Measurements from ENCODE around the gene RWDD2A. TPM values are rescaled to one million over a fixed set of nuclear protein-coding genes. Genes with fewer than 3 reads are reported as not detected.

Gene RWDD2A
- total RNA-seq, 2 experiments from 2014 or later = 2.2 to 5.3 TPM

GRCh38 chr6:83160167-83160566 is 33.0 kb upstream of the RWDD2A start:
- H3K36me3 ChIP-seq (ENCODE audit: insufficient read depth, low read length) = peaks cover 71% of the 10 kb centered on the region

DNA sequence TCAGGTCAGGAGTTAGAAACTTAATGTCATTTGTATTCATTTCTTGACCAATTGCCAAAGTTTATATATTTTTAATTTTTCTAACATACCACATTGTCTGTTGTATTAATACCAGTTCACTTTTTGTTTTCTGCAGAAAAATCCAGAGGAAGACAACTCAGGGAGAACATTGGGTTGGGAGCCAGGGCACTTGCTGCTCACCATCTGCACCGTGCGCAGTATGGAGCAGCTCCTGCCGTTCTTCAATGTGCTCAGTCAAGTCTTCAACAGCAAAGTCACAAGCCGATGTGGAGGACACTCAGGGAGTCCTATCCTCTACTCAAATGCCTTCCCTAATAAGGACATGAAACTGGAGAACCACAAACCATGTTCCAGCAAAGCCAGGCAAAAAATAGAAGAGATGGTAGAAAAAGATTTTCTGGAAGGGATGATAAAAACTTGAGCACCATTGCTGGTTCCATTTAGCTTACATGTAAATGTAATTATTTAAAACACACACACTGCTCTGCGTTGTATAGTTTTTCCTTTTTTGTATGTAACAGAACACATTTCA is 25.4 kb upstream of the RWDD2A start:
- no TSS peak for BruUV-seq (replicated peaks)
- no peak overlapping the region for H3K4me2 ChIP-seq (ENCODE audit: low read length)
- DNase-seq (ENCODE audit: low spot score) = no peak
- no peak overlapping the region for H2AFZ ChIP-seq (ENCODE audit: low read length)
- no peak overlapping the region for H3K4me3 ChIP-seq (ENCODE audit: low read depth, low read length, poor library complexity, severe bottlenecking)
- ChIA-PET CTCF (ENCODE audit: unreplicated experiment) (no interaction called here), POLR2A (interaction anchor here (0.6 kb wide), 1 partner anchor 57 kb away, joined by 3 read pairs; no protein-coding TSS in a partner anchor)
- TF ChIP-seq EZH2phosphoT487 (IDR thresholded peaks at IDR 0.05; ENCODE audit: borderline replicate concordance, low read depth, low read length) (no peak), CTCF (conservative IDR thresholded peaks at IDR 0.05; ENCODE audit: low read length) (no peak)
- H3K4me1 ChIP-seq (ENCODE audit: insufficient read depth, low read length, poor library complexity, severe bottlenecking) = no peaks in the 10 kb centered on the region
- intact Hi-C loops (cut with micrococcal nuclease; ENCODE audit: unreplicated experiment) = no loop called here
- no peaks in the 10 kb centered on the region for H4K20me1 ChIP-seq (ENCODE audit: insufficient read depth, low read length)
- no peaks in the 10 kb centered on the region for H3K9me3 ChIP-seq (ENCODE audit: low read length)
- no peak overlapping the region for H3K27ac ChIP-seq (ENCODE audit: low read depth, low read length, poor library complexity, severe bottlenecking)
- H3K36me3 ChIP-seq (ENCODE audit: insufficient read depth, low read length) = peaks cover 98% of the 10 kb centered on the region
- H3K9me2 ChIP-seq (ENCODE audit: insufficient read depth, low read length) = no peaks in the 10 kb centered on the region
- no peaks in the 10 kb centered on the region for H3K79me2 ChIP-seq (ENCODE audit: insufficient read depth, low read depth, low read length)

More at GRCh38 chr6:83160167-83160566, 33.0 kb upstream of the RWDD2A start:
- Histone ChIP-seq H2AFZ (ENCODE audit: low read length) (no peak overlapping the region), H3K4me2 (ENCODE audit: low read length) (no peak overlapping the region), H3K79me2 (ENCODE audit: insufficient read depth, low read depth, low read length) (no peaks in the 10 kb centered on the region), H4K20me1 (ENCODE audit: insufficient read depth, low read length) (no peaks in the 10 kb centered on the region), H3K4me3 (ENCODE audit: low read depth, low read length, poor library complexity, severe bottlenecking) (no peak overlapping the region), H3K9me3 (ENCODE audit: low read length) (no peaks in the 10 kb centered on the region), H3K27ac (ENCODE audit: low read depth, low read length, poor library complexity, severe bottlenecking) (no peak overlapping the region), H3K4me1 (ENCODE audit: insufficient read depth, low read length, poor library complexity, severe bottlenecking) (no peaks in the 10 kb centered on the region), H3K9me2 (ENCODE audit: insufficient read depth, low read length) (no peaks in the 10 kb centered on the region)
- POLR2A ChIA-PET = interaction anchor here (0.8 to 0.9 kb wide), 4 partner anchors 13 to 29 kb away, joined by 3 to 4 read pairs (median 3); no protein-coding TSS in a partner anchor
- TF ChIP-seq EZH2phosphoT487 (IDR thresholded peaks at IDR 0.05; ENCODE audit: borderline replicate concordance, low read depth, low read length) = no peak
- TF ChIP-seq CTCF (conservative IDR thresholded peaks at IDR 0.05; ENCODE audit: low read length) = no peak
- CTCF ChIA-PET (ENCODE audit: unreplicated experiment) = no interaction called here
- DNase-seq (ENCODE audit: low spot score) = no peak
- intact Hi-C loops (cut with micrococcal nuclease; ENCODE audit: unreplicated experiment) = no loop called here
- BruUV-seq (replicated peaks) = no TSS peak

- H3K36me3 ChIP-seq (ENCODE audit: insufficient read depth, low read length) = peaks cover 99% of the 10 kb centered on the region
- no peak overlapping the region for H3K27ac ChIP-seq (ENCODE audit: low read depth, low read length, poor library complexity, severe bottlenecking)
- H3K9me2 ChIP-seq (ENCODE audit: insufficient read depth, low read length) = no peaks in the 10 kb centered on the region
- no peak for DNase-seq (ENCODE audit: low spot score)
- H4K20me1 ChIP-seq (ENCODE audit: insufficient read depth, low read length) = no peaks in the 10 kb centered on the region
- TF ChIP-seq CTCF (conservative IDR thresholded peaks at IDR 0.05; ENCODE audit: low read length) (no peak), EZH2phosphoT487 (IDR thresholded peaks at IDR 0.05; ENCODE audit: borderline replicate concordance, low read depth, low read length) (no peak)
- CTCF ChIA-PET (ENCODE audit: unreplicated experiment) = no interaction called here
- no peaks in the 10 kb centered on the region for H3K4me1 ChIP-seq (ENCODE audit: insufficient read depth, low read length, poor library complexity, severe bottlenecking)
- no peaks in the 10 kb centered on the region for H3K79me2 ChIP-seq (ENCODE audit: insufficient read depth, low read depth, low read length)
- no peaks in the 10 kb centered on the region for H3K9me3 ChIP-seq (ENCODE audit: low read length)
- no TSS peak for BruUV-seq (replicated peaks)
- no peak overlapping the region for H3K4me3 ChIP-seq (ENCODE audit: low read depth, low read length, poor library complexity, severe bottlenecking)
- H3K4me2 ChIP-seq (ENCODE audit: low read length) = no peak overlapping the region
- POLR2A ChIA-PET = no interaction called here
- H2AFZ ChIP-seq (ENCODE audit: low read length) = no peak overlapping the region
- intact Hi-C loops (cut with micrococcal nuclease; ENCODE audit: unreplicated experiment) = no loop called here
Observed at GRCh38 chr6:83168556-83168955, 24.6 kb upstream of the RWDD2A start.

Measured in OCI-LY7 (cell line).